Cerebellar nuclear complex (tissue), 1 donor: ENCODE measurements around the gene TSHZ2.
"Not testable (repeated sequence)": the region's sequence is repeated elsewhere in the genome, so short reads cannot be mapped to it uniquely, and the experiment has no call there.

Experiments
- DNase-seq, 2 experiments: peaks; one replicate each; lab custom pipeline; 2025; lab: John Stamatoyannopoulos, UW

Gene TSHZ2

GRCh38 chr20:53413186-53413631 lies 441.1 kb downstream of the TSHZ2 start:
- no peak for DNase-seq

- DNase-seq, result not testable (repeated sequence)
These were observed 441.7 kb downstream of the TSHZ2 start for GRCh38 chr20:53413845-53414244.

- DNase-seq, result no peak
These were observed 447.7 kb downstream of the TSHZ2 start for GRCh38 chr20:53419693-53420460.

GRCh38 chr20:53421343-53421742 lies 449.2 kb downstream of the TSHZ2 start:
- DNase-seq, result no peak

GRCh38 chr20:53422039-53422438 lies 449.9 kb downstream of the TSHZ2 start:
- no peak for DNase-seq

- DNase-seq, result no peak
These were observed 451.5 kb downstream of the TSHZ2 start for GRCh38 chr20:53423587-53424146.

- DNase-seq, result no peak
These were observed 453.3 kb downstream of the TSHZ2 start for GRCh38 chr20:53425481-53425880.

- no peak for DNase-seq
These were observed 453.8 kb downstream of the TSHZ2 start for GRCh38 chr20:53425941-53426340.

- DNase-seq, result no peak
These were observed 454.7 kb downstream of the TSHZ2 start for GRCh38 chr20:53426766-53427312.

- DNase-seq, result no peak
These were observed 455.8 kb downstream of the TSHZ2 start for GRCh38 chr20:53427951-53428350.

- no peak for DNase-seq
These were observed 456.4 kb downstream of the TSHZ2 start for GRCh38 chr20:53428588-53428987.

- DNase-seq, result no peak
These were observed 456.8 kb downstream of the TSHZ2 start for GRCh38 chr20:53428996-53429395.

- DNase-seq, result no peak
These were observed 462.5 kb downstream of the TSHZ2 start for GRCh38 chr20:53434662-53435061.

- DNase-seq, result not testable (repeated sequence)
These were observed 464.8 kb downstream of the TSHZ2 start for GRCh38 chr20:53436927-53437326.

- DNase-seq, result no peak
These were observed 466.2 kb downstream of the TSHZ2 start for GRCh38 chr20:53438368-53438767.

GRCh38 chr20:53439046-53439445 lies 466.9 kb downstream of the TSHZ2 start:
- no peak for DNase-seq

- DNase-seq, result no peak
These were observed 467.5 kb downstream of the TSHZ2 start for GRCh38 chr20:53439616-53440015.

GRCh38 chr20:53444401-53445149 lies 472.4 kb downstream of the TSHZ2 start:
- no peak for DNase-seq

GRCh38 chr20:53445321-53445731 lies 473.2 kb downstream of the TSHZ2 start:
- DNase-seq, result no peak

GRCh38 chr20:53445932-53446331 lies 473.8 kb downstream of the TSHZ2 start:
- no peak for DNase-seq

GRCh38 chr20:53447316-53447715 lies 475.2 kb downstream of the TSHZ2 start:
- no peak for DNase-seq

- DNase-seq, result no peak
These were observed 476.3 kb downstream of the TSHZ2 start for GRCh38 chr20:53448426-53448825.

GRCh38 chr20:53448875-53449274 lies 476.7 kb downstream of the TSHZ2 start:
- DNase-seq, result no peak
